Astrocyte (in vitro differentiated cells and primary cell): Measurements from ENCODE around the gene CEP20.

Experiments used
- CTCF ChIP-seq: IDR thresholded peaks from 2 replicates; pipeline ENCODE4 v1.5.1; 2011; ENCODE audit warnings: low read depth, mild to moderate bottlenecking, inconsistent platforms, low read length, moderate library complexity; ENCODE audit not compliant: insufficient read depth
- EZH2 ChIP-seq: IDR thresholded peaks from 2 replicates; pipeline ENCODE4 v1.6.1; 2012; ENCODE audit warnings: mild to moderate bottlenecking, low read length, inconsistent platforms; ENCODE audit not compliant: insufficient read depth

GRCh38 chr16:15855704-15856003 lies 32.7 kb downstream of the CEP20 start:
- TF ChIP-seq CTCF = no peak
- TF ChIP-seq EZH2 = no peak
